NOMO-1 (cell line): ENCODE data around the gene CNGA2.
A peak's percentile ranks its signal among the peaks of the same experiment; 100 is the strongest.

Source experiments
- DNase-seq, 2 experiments: peaks; one replicate each; lab custom pipeline; 2025; ENCODE audit not compliant: unreplicated experiment in 2 of 2; lab: John Stamatoyannopoulos, UW

The CNGA2 gene

DNA sequence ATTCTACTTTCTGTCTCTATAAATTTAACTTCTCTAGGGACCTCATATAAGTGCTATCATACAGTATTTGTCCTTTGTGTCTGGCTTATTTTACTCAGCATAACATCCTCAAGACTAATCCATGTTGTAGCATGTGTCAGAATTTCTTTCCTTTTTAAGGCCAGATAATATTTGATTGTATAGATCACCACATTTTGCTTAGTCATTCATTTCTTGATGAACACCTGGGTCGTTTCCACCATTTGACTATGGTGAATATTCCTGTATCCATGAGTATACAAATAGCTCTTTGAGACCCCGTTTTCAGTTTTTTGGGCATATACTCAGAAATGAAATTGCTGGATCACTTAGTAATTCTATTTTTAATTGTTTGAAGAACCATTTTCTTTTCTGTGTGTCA lies 12.0 kb downstream of the CNGA2 start:
- DNase-seq = no peak

- DNase-seq = no peak
Observed at GRCh38 chrX:151750511-151750910, 16.0 kb downstream of the CNGA2 start.

GRCh38 chrX:151752847-151753246 lies 18.3 kb downstream of the CNGA2 start:
- no peak for DNase-seq

DNA sequence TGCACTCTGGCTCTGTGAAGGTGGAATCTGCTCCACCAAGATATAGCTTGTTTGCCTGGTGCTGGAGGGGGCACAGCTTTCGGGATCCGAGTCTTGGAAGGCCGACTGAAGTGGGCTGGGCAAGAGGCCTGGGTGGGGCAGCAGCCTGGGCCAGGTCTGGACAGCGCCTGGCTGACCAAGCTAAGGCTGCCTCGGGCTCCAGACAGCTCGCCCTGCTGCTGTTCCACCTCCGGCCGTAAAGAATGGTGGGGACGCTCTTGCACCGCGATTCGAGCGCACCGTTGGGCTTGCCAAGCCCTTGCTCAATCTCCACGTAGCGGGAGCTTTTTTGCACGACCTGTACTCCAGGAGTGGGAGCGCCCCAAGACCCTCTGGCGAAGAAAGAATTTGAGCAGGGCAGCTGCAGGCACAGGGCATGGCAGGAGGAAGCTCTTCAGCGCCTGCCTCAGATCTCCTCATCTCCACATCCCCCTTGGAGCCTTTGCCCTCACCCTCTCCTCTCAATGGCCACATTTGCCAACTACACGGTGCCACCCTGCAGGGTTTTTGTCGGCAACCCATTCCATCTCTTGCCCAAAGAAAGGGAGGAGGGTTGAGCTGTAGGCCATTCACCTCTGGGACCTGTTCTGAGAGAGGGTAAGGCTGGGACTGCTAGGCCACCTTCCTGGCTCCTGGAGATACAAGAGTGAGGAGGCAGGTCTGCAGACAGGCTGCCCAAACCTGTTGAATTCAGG lies 18.9 kb downstream of the CNGA2 start:
- peak in 1 of 2 experiments; percentile 16 for DNase-seq

- DNase-seq = no peak
Observed at GRCh38 chrX:151754047-151754429, 19.5 kb downstream of the CNGA2 start.

DNA sequence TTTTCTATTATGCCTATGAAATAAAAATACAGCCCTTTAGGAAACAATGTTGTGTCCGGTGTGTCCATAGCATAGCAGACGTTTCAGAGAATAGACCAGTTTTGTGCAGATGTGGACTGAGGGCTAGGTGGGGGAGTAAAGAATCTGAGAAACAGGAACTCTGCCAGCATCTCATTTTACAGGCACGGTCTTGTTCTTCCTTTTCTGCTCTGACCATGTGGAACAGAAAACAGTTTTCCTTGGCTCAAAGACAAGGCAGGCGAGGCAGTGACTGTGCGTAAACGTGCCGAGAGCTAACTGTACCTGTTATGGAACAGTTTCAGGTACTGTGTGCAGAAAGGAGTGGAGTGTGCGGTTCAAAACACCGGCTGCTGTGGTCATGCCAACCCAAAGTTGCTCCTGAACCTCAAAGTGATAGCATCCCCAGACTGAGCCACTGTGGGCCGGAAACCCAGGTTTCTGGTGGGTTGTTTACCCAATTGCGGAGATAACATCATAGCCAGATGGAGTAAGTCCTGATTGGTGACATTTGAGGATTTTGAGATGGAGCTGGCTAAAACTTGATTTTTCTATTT lies 20.2 kb downstream of the CNGA2 start:
- DNase-seq = no peak

GRCh38 chrX:151759041-151759708 lies 24.6 kb downstream of the CNGA2 start:
- no peak for DNase-seq

DNA sequence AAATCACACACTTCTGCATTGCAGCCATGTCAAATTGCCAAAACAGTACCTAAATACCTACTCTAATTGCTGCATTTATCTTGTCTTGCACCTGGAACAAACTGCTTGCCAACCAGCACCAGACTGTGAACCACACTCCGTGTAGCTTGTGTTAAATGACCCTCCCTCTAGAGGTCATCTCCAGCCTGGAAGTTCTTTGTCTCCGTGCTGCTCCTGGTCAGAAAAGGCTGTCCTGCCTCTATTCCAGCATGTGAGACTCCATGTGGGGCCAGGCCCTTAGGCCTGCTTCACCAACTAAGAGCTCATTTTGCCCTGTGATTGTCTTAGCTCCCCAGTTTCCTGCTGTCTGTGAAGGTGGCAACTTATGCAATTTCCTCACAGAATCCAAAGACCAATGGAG lies 28.3 kb downstream of the CNGA2 start:
- no peak for DNase-seq

GRCh38 chrX:151763711-151764110 lies 29.2 kb downstream of the CNGA2 start:
- no peak for DNase-seq

DNA sequence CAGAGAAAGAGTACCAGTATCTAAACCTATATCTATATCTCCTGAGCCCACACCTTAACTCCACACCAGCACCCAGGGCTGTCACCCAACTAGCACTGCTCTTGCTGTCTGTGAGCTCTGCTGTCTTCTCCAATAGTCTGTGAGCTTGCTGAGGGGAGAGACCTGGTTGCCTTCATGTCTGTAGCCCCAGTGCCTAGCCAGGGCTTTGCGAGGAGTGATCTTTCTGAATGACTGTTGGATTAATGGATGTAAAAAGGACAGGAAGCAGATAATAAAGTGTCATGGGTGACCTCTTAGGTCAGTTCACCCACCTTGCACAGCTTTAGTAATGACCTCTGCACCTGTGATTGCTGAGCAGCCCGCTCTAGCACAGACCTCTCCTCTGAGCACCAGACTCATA lies 30.5 kb downstream of the CNGA2 start:
- no peak for DNase-seq

DNA sequence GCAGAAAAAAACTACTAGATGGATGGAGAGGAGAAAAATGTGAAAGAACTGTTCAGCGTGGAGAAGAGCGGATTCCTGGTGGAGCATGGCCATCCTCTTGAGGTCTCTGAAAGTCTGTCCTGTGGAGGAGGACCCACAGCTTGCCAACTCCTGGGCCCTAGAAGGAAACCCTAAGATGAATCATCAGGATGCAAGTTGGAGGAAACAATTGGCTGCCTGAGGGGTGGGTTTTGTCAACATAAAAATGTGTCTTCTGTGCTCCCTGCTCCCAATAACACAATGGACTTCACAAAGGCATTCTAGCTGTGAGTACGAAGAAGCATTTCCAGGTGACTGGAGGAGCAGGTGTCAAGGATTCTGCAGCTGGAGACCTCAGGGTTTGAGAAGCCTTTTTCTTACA lies 37.2 kb downstream of the CNGA2 start:
- DNase-seq = no peak

DNA sequence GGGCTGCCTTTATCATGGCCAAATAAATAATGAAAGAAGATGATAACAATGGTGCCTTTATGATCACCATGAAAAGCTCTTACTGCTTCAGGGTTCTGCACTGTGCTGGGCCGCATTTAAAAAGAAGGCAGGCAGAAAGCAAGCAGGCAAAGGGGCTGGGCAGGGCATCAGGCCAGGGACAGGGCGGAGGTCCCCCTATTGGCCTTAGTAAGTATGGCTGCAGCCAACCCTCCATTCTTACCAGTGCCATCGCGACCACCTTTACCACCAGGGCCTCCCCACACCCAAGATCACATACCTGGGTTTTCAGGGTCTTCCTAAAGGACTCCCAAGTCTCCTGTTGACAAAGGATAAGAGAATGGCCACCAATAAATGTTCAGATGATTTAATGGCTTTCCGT lies 38.9 kb downstream of the CNGA2 start:
- no peak for DNase-seq

GRCh38 chrX:151774421-151774820 lies 39.9 kb downstream of the CNGA2 start:
- DNase-seq = no peak

GRCh38 chrX:151776181-151776731 lies 41.7 kb downstream of the CNGA2 start:
- DNase-seq = no peak

- DNase-seq = no peak
Observed at GRCh38 chrX:151776936-151777335, 42.4 kb downstream of the CNGA2 start.

DNA sequence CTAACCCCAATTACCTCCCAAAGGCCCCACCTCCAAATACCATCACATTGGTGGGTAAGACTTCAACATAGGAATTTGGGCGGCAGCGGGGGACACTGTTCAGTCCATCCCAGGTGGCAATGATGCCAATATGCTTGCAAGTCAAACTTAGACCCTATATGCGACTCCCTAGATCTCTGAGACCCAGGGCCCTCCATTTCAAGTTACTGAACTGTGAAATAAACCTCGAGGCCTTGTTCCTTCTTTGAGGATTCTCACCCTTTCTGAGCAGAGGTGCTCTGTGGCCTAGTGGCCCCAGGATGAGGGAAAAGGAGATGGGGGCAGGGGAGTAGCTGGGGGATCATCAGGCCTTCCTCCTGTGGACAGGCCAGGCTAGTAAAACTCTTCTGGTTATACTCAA lies 44.7 kb downstream of the CNGA2 start:
- no peak for DNase-seq

DNA sequence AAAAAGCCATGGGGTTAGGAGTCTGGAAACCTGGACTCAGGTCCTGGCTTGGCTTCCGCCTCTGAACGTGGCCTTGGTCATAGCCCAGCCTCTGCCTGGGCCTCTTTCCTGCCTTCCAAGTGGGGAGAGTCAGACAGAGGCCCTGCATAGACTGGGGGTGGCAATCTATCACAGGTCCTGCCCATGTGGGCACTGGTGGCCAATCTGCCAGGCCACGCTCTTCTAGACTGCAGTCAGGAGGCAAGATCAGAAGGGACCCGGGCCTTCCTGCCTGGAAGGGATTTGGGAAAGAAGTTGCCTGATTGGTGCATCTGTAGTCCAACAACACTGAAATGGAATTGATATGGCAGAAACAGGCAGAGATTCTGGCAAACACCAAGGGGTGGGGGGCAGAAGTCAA lies 46.1 kb downstream of the CNGA2 start:
- DNase-seq = no peak

- no peak for DNase-seq
Observed at GRCh38 chrX:151789179-151789800, 54.7 kb downstream of the CNGA2 start.

DNA sequence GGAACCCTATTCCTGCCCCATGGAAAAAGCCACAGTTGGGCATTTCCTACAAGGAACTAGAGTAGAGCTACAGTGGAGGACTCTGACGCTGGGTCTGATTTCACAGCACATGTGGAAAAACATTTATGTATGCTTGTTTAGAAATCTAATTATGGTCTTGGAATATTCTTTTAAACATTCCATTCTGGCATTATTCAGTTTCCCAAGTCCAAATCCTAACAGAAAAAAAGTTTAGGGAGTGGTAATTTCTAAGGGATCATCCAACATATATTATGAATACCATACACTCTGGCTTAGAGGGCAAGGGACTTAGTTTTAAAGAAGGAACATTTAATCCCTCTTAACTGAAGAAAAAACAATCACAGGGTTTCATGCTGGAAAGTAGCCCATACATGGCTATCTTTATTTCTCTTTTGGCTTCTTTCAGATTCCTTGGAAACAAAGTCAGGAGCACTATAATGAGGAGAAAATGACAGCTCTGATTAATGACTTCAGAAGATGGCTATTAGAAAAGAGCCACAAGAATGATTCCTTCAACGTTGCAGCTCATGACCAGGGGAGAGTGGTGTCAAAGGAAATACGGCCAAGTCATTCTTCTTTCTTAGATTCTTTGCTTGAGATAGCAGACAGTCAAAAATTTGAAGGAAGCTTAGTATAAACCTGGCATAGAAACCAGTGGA lies 56.1 kb downstream of the CNGA2 start:
- no peak for DNase-seq

GRCh38 chrX:151791961-151792360 lies 57.4 kb downstream of the CNGA2 start:
- no peak for DNase-seq

GRCh38 chrX:151792505-151792904 lies 58.0 kb downstream of the CNGA2 start:
- DNase-seq = no peak
